HepG2 (cell line): ENCODE data around the gene SRPRB. TPM values are rescaled to one million over a fixed set of nuclear protein-coding genes. Genes with fewer than 3 reads are reported as not detected.

ENCODE experiments used
- ATAC-seq: fragments of 200-7000 bp; cut with Tn5 transposase; 3 replicates; pipeline ENCODE4 v1.9.1; 2020; ENCODE audit warnings: mild to moderate bottlenecking, moderate library complexity
- BruUV-seq: library from RNA; stranded (reverse); fragments of 400-500 nt; replicated peaks from 2 replicates; lab custom pipeline; 2021; lab: Mats Ljungman, UMichigan
- CTCF ChIA-PET: fragments of 300-600 bp; formaldehyde crosslinking; extraction: SDS; loops from one replicate; lab custom pipeline; 2021; ENCODE audit warnings: low total read pairs, inconsistent platforms, low intra/inter-chr PET ratio; lab: Yijun Ruan, JAX
- POLR2A ChIA-PET: fragments of 350-600 bp; sonication (Branson Sonifier 250); formaldehyde crosslinking; loops from one replicate; lab custom pipeline; 2020; ENCODE audit warnings: antibody characterized with exemption, inconsistent platforms; lab: Yijun Ruan, JAX
- DNase-seq: peaks from one replicate; pipeline ENCODE4 v3.0.0-alpha.2; 2015; ENCODE audit warnings: low spot score
- FAIRE-seq: peaks from 3 replicates; lab custom pipeline; 2011; peaks lifted over from hg19 to GRCh38; lab: Jason Lieb, UNC
- H2AFZ ChIP-seq: one replicate; pipeline ENCODE4 v1.6.1; 2011; ENCODE audit warnings: low read length, inconsistent platforms
- H3K27ac ChIP-seq: fragments of 300-600 bp; 3 replicates; pipeline ENCODE4 v1.8.0; 2011; ENCODE audit warnings: mixed run types, mild to moderate bottlenecking, mixed read lengths, low read length, inconsistent platforms; ENCODE audit not compliant: insufficient read depth; ENCODE audit errors: extremely low read length
- H3K27me3 ChIP-seq, 2 experiments: fragments of 200-600 bp in 1 of 2; 2 replicates in 1 of 2; 3 replicates in 1 of 2; pipeline versions ENCODE4 v1.6.0 to v1.8.0; 2011; ENCODE audit warnings: low read length in 2 of 2, mild to moderate bottlenecking in 2 of 2, moderate library complexity in 2 of 2, inconsistent platforms in 1 of 2; ENCODE audit not compliant: insufficient read depth in 2 of 2, control insufficient read depth in 1 of 2
- H3K36me3 ChIP-seq, 2 experiments: fragments of 200-600 bp in 1 of 2; replicated peaks in 1 of 2; 2 replicates in 1 of 2; 3 replicates in 1 of 2; pipeline versions ENCODE4 v1.5.1 to v1.8.0; 2011; ENCODE audit warnings: low read length in 2 of 2, inconsistent platforms in 1 of 2; ENCODE audit not compliant: insufficient read depth in 2 of 2, control insufficient read depth in 1 of 2
- H3K4me1 ChIP-seq: 2 replicates; pipeline ENCODE4 v1.5.1; 2012; ENCODE audit warnings: low read length, inconsistent platforms; ENCODE audit not compliant: insufficient read depth
- H3K4me2 ChIP-seq: 2 replicates; pipeline ENCODE4 v1.6.0; 2011; ENCODE audit warnings: low read depth, low read length, inconsistent platforms
- H3K4me3 ChIP-seq, 3 experiments: fragments of 200-600 bp in 1 of 3; sonication (generic), shearing (Covaris generic) in 1 of 3; replicated peaks in 1 of 3; 2 replicates each; pipeline ENCODE4 v1.5.1; 2011 to 2016; ENCODE audit warnings: low read length in 3 of 3, inconsistent platforms in 2 of 3, low read depth in 2 of 3, mild to moderate bottlenecking in 2 of 3, control low read depth in 1 of 3, mixed read lengths in 1 of 3; ENCODE audit not compliant: insufficient read depth in 1 of 3
- H3K79me2 ChIP-seq: one replicate; pipeline ENCODE4 v1.6.1; 2011; ENCODE audit warnings: low read length, inconsistent platforms; ENCODE audit not compliant: insufficient read depth
- H3K9ac ChIP-seq: 2 replicates; pipeline ENCODE4 v1.6.0; 2011; ENCODE audit warnings: mild to moderate bottlenecking, low read depth, low read length, inconsistent platforms; ENCODE audit not compliant: insufficient read depth
- H3K9me3 ChIP-seq: 2 replicates; pipeline ENCODE4 v1.5.1; 2012; ENCODE audit warnings: mild to moderate bottlenecking, low read length
- H4K20me1 ChIP-seq: 2 replicates; pipeline ENCODE4 v1.6.0; 2011; ENCODE audit warnings: inconsistent platforms, mild to moderate bottlenecking, low read length, moderate library complexity; ENCODE audit not compliant: insufficient read depth
- FOXP4 ChIP-seq: sonication (generic); formaldehyde crosslinking; IDR thresholded peaks from 2 replicates; pipeline ENCODE4 v1.4.0; 2020; ENCODE audit warnings: missing genetic modification reagents
- PBX2 ChIP-seq: IDR thresholded peaks from 2 replicates; pipeline ENCODE4 v1.6.1; 2016; ENCODE audit warnings: control low read depth
- TEAD3 ChIP-seq: optimal IDR thresholded peaks from 2 replicates; pipeline ENCODE3; 2016; ENCODE audit warnings: borderline replicate concordance
- YY1 ChIP-seq: IDR thresholded peaks from 2 replicates; pipeline ENCODE4 v1.6.1; 2011; ENCODE audit warnings: low read length, low read depth, moderate library complexity, mild to moderate bottlenecking; ENCODE audit not compliant: insufficient read depth, insufficient replicate concordance
- ZBTB25 ChIP-seq: IDR thresholded peaks from 2 replicates; pipeline ENCODE4 v1.6.1; 2018; ENCODE audit warnings: missing genetic modification reagents
- ZFYVE20 ChIP-seq: sonication (generic); formaldehyde crosslinking; IDR thresholded peaks from 2 replicates; pipeline ENCODE4 v1.8.0; 2023; ENCODE audit warnings: low read depth, mild to moderate bottlenecking, moderate library complexity, missing genetic modification reagents, borderline replicate concordance
- ZNF451 ChIP-seq: sonication (generic); formaldehyde crosslinking; IDR thresholded peaks from 2 replicates; pipeline ENCODE4 v1.5.0; 2020; ENCODE audit warnings: mild to moderate bottlenecking, missing genetic modification reagents
- ZNF558 ChIP-seq: sonication (generic); formaldehyde crosslinking; IDR thresholded peaks from 2 replicates; pipeline ENCODE4 v1.9.0; 2022; ENCODE audit warnings: mild to moderate bottlenecking, missing genetic modification reagents, borderline replicate concordance
- ZNF619 ChIP-seq: sonication (generic); formaldehyde crosslinking; IDR thresholded peaks from 2 replicates; pipeline ENCODE4 v1.4.0; 2020; ENCODE audit warnings: mild to moderate bottlenecking, missing genetic modification reagents
- ZNF747 ChIP-seq: sonication (generic); formaldehyde crosslinking; IDR thresholded peaks from 2 replicates; pipeline ENCODE4 v1.8.1; 2023; ENCODE audit warnings: missing genetic modification reagents, mild to moderate bottlenecking, borderline replicate concordance
- ZNF761 ChIP-seq: sonication (generic); formaldehyde crosslinking; conservative IDR thresholded peaks from 2 replicates; pipeline ENCODE4 v1.4.0; 2020; ENCODE audit warnings: mild to moderate bottlenecking, missing genetic modification reagents
- ZNF772 ChIP-seq: sonication (generic); formaldehyde crosslinking; IDR thresholded peaks from 2 replicates; pipeline ENCODE4 v1.5.0; 2020; ENCODE audit warnings: mild to moderate bottlenecking, missing genetic modification reagents
- WGBS: methylation state at CpG from one replicate; pipeline ENCODE4 v1.1.6; 2017; ENCODE audit warnings: low lambda C conversion rate; 5-methylcytosine and 5-hydroxymethylcytosine counted together
- in situ Hi-C: cut with HindIII; loops from 2 replicates; pipeline ENCODE4 v1.10.0; 2017; ENCODE audit warnings: low pct_unique_long_range_greater_than_20kb; ENCODE audit not compliant: extremely low pct_ligation_motif_present
- intact Hi-C: fragments of 100-400 bp; cut with micrococcal nuclease; formaldehyde crosslinking; loops from one replicate; pipeline ENCODE4 v1.10.0; 2022; ENCODE audit not compliant: unreplicated experiment
- polyA plus RNA-seq, 8 experiments: library from polyadenylated mRNA; depleted of rRNA in 3 of 8; stranded (reverse) in 7 of 8; unstranded in 1 of 8; fragments of >200 nt; fragmentation: Illumina TruSeq in 4 of 8; extraction: Trizol in 4 of 8; gene quantifications; 2 replicates each; pipeline versions ENCODE4 v1.2.1 to v1.2.3, GENCODE V29; 2011 to 2016; ENCODE audit warnings: low read depth in 4 of 8, missing spikeins in 1 of 8, mixed read lengths in 1 of 8; ENCODE audit not compliant: insufficient read depth in 1 of 8
- total RNA-seq, 5 experiments: library from RNA; depleted of rRNA; stranded (reverse); fragments of >200 nt; fragmentation: Illumina TruSeq; extraction: Trizol; gene quantifications; 2 replicates each; pipeline ENCODE4 v1.2.3, GENCODE V29; 2016; ENCODE audit warnings: low read depth in 1 of 5
- TF ChIP-seq, protein P1 (sequence below): sonication (generic); formaldehyde crosslinking; IDR thresholded peaks from 2 replicates; pipeline ENCODE4 v1.9.0; 2021; ENCODE audit warnings: missing genetic modification reagents, mild to moderate bottlenecking, borderline replicate concordance
- TF ChIP-seq, protein P2 (sequence below): sonication (generic); formaldehyde crosslinking; IDR thresholded peaks from 2 replicates; pipeline ENCODE4 v1.4.0; 2020; ENCODE audit warnings: missing genetic modification reagents
- TF ChIP-seq, protein P3 (sequence below): IDR thresholded peaks from 2 replicates; pipeline ENCODE4 v1.6.1; 2016

Gene SRPRB
- total and polyA plus RNA-seq, 2 of the 13 experiments (the other 11 are each of a cell fraction or from before 2014, with no cell fraction given): 41.0 to 111 TPM

DNA sequence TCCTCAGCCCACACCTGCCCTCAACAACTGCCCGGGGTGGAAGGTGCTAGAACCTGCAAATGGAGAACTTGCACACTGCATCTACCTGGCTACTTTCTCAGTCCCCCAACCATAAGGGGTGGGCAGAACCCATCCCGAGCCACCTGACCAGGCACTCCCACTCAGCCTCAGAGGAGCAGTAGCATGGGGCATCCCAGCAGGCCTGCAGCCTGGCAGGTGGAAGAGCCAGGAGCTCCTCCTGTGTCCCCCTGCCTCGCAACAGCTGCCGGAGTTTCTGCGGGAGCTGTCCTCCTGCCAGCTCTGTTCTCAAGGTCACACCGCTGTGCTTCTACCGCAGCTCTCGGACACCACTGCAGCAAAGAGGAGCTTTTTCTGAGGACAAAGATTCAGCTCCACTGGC, 62.6 kb downstream of the SRPRB start:
- ATAC-seq: peak; percentile 55; the same call in 2 of the 3 replicates
- Histone ChIP-seq H3K27me3 (peaks cover 5 to 52% of the 10 kb centered on the region in 2 experiments; a peak in 3 of 5 replicates), H3K4me2 (no peak overlapping the region), H4K20me1 (no peaks in the 10 kb centered on the region), H3K79me2 (no peaks in the 10 kb centered on the region), H3K4me1 (no peaks in the 10 kb centered on the region), H3K27ac (no peak overlapping the region), H2AFZ (no peak overlapping the region), H3K36me3 (no peaks in the 10 kb centered on the region), H3K9me3 (no peaks in the 10 kb centered on the region), H3K4me3 (no peak overlapping the region), H3K9ac (no peak overlapping the region)
- intact Hi-C loops (no loop called here), in situ Hi-C loops (no loop called here)
- no TSS peak for BruUV-seq
- no peak for FAIRE-seq
- ChIA-PET POLR2A (no interaction called here), CTCF (no interaction called here)
- 14% methylated on average over 7 of the region's 8 CpGs for WGBS
- no peak for DNase-seq
- no peak for TF ChIP-seq YY1
- TF ChIP-seq, protein P1, sequence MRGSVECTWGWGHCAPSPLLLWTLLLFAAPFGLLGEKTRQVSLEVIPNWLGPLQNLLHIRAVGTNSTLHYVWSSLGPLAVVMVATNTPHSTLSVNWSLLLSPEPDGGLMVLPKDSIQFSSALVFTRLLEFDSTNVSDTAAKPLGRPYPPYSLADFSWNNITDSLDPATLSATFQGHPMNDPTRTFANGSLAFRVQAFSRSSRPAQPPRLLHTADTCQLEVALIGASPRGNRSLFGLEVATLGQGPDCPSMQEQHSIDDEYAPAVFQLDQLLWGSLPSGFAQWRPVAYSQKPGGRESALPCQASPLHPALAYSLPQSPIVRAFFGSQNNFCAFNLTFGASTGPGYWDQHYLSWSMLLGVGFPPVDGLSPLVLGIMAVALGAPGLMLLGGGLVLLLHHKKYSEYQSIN: no peak
- TF ChIP-seq, protein P2, sequence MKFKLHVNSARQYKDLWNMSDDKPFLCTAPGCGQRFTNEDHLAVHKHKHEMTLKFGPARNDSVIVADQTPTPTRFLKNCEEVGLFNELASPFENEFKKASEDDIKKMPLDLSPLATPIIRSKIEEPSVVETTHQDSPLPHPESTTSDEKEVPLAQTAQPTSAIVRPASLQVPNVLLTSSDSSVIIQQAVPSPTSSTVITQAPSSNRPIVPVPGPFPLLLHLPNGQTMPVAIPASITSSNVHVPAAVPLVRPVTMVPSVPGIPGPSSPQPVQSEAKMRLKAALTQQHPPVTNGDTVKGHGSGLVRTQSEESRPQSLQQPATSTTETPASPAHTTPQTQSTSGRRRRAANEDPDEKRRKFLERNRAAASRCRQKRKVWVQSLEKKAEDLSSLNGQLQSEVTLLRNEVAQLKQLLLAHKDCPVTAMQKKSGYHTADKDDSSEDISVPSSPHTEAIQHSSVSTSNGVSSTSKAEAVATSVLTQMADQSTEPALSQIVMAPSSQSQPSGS (CRISPR knock-in tag): no peak
- no peak for TF ChIP-seq ZNF558 (CRISPR knock-in tag)
- TF ChIP-seq ZNF747 (CRISPR knock-in tag): no peak
- TF ChIP-seq ZNF619: no peak
- no peak for TF ChIP-seq ZNF761 (CRISPR knock-in tag)
- no peak for TF ChIP-seq ZNF451 (CRISPR knock-in tag)
- no peak for TF ChIP-seq ZFYVE20 (CRISPR knock-in tag)
- no peak for TF ChIP-seq FOXP4 (CRISPR knock-in tag)
- no peak for TF ChIP-seq TEAD3 (CRISPR knock-in tag)
- TF ChIP-seq ZNF772 (CRISPR knock-in tag): no peak
- TF ChIP-seq, protein P3, sequence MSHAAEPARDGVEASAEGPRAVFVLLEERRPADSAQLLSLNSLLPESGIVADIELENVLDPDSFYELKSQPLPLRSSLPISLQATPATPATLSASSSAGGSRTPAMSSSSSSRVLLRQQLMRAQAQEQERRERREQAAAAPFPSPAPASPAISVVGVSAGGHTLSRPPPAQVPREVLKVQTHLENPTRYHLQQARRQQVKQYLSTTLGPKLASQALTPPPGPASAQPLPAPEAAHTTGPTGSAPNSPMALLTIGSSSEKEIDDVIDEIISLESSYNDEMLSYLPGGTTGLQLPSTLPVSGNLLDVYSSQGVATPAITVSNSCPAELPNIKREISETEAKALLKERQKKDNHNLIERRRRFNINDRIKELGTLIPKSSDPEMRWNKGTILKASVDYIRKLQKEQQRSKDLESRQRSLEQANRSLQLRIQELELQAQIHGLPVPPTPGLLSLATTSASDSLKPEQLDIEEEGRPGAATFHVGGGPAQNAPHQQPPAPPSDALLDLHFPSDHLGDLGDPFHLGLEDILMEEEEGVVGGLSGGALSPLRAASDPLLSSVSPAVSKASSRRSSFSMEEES (CRISPR knock-in tag): no peak
- no peak for TF ChIP-seq ZBTB25 (CRISPR knock-in tag)
- no peak for TF ChIP-seq PBX2 (CRISPR knock-in tag)
